ENCODE results near the gene CLDN17. TPM values are rescaled to one million over a fixed set of nuclear protein-coding genes. Genes with fewer than 3 reads are reported as not detected.
A peak's percentile ranks its signal among the peaks of the same experiment; 100 is the strongest.

Gene CLDN17
- total RNA-seq, 4 donors from 2014 or later: not detected

DNA sequence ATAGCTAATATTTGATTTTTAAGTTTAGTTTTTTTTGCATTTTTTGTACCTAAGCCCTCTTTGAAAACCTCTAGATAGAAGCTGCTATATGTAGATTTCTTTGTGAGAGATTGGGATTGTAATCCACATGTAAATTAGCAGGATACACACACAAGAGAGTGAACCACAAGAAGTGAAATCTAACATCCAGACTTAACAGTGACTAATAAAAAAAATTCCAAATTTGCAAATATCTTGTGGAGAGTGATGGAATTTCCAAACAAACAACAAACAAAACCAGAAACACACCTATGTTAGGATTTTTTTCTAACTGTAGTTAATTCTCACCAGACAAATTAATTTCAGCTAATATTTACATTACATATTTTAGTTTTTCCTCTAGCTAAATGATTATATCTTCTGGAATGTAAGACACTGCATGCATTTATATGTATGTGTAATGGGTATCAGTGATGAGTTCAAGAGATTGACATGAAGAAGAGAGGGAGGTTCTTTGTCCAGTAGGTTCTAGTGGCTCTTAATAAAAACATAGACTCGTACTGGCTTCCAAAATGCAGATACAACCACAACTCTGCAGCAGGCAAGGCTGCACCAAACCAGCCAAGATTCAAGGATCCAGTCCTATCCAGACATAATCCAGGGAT is 12.8 kb downstream of the CLDN17 start:
- no peak for DNase-seq (ENCODE audit: low spot score in 2 of 2)
- Histone ChIP-seq H3K27me3 (no peaks in the 10 kb centered on the region), H3K36me3 (no peaks in the 10 kb centered on the region), H3K4me1 (no peaks in the 10 kb centered on the region), H3K9me3 (no peaks in the 10 kb centered on the region), H3K27ac (no peak overlapping the region), H3K4me3 (no peak overlapping the region)
- WGBS: 67% methylated on average over 1 of the region's 1 CpG
- TF ChIP-seq POLR2A (IDR thresholded peaks at IDR 0.05) (no peak), POLR2AphosphoS5 (IDR thresholded peaks at IDR 0.05) (no peak), EP300 (IDR thresholded peaks at IDR 0.05) (no peak)
- TF ChIP-seq, protein P1, sequence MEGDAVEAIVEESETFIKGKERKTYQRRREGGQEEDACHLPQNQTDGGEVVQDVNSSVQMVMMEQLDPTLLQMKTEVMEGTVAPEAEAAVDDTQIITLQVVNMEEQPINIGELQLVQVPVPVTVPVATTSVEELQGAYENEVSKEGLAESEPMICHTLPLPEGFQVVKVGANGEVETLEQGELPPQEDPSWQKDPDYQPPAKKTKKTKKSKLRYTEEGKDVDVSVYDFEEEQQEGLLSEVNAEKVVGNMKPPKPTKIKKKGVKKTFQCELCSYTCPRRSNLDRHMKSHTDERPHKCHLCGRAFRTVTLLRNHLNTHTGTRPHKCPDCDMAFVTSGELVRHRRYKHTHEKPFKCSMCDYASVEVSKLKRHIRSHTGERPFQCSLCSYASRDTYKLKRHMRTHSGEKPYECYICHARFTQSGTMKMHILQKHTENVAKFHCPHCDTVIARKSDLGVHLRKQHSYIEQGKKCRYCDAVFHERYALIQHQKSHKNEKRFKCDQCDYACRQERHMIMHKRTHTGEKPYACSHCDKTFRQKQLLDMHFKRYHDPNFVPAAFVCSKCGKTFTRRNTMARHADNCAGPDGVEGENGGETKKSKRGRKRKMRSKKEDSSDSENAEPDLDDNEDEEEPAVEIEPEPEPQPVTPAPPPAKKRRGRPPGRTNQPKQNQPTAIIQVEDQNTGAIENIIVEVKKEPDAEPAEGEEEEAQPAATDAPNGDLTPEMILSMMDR (IDR thresholded peaks at IDR 0.05): no peak

GRCh38 chr21:30152792-30153191 is 13.8 kb downstream of the CLDN17 start:
- Histone ChIP-seq H3K4me3 (no peak overlapping the region), H3K4me1 (no peaks in the 10 kb centered on the region), H3K36me3 (no peaks in the 10 kb centered on the region), H3K9me3 (no peaks in the 10 kb centered on the region), H3K27ac (no peak overlapping the region), H3K27me3 (no peaks in the 10 kb centered on the region)
- TF ChIP-seq POLR2A (IDR thresholded peaks at IDR 0.05): no peak
- no peak for TF ChIP-seq EP300 (IDR thresholded peaks at IDR 0.05)
- TF ChIP-seq, protein P1 (IDR thresholded peaks at IDR 0.05): no peak
- TF ChIP-seq POLR2AphosphoS5 (IDR thresholded peaks at IDR 0.05): no peak
- DNase-seq (ENCODE audit: low spot score in 2 of 2): no peak

GRCh38 chr21:30148906-30149305 is 17.7 kb downstream of the CLDN17 start:
- no peaks in the 10 kb centered on the region for H3K36me3 ChIP-seq
- DNase-seq (ENCODE audit: low spot score in 2 of 2): no peak
- no peaks in the 10 kb centered on the region for H3K4me1 ChIP-seq
- H3K9me3 ChIP-seq: no peaks in the 10 kb centered on the region
- TF ChIP-seq, protein P1 (IDR thresholded peaks at IDR 0.05): no peak
- TF ChIP-seq POLR2A (IDR thresholded peaks at IDR 0.05): no peak
- TF ChIP-seq POLR2AphosphoS5 (IDR thresholded peaks at IDR 0.05): no peak
- TF ChIP-seq EP300 (IDR thresholded peaks at IDR 0.05): no peak
- no peaks in the 10 kb centered on the region for H3K27me3 ChIP-seq
- H3K4me3 ChIP-seq: no peak overlapping the region
- 85% methylated on average over 1 of the region's 1 CpG for WGBS
- H3K27ac ChIP-seq: no peak overlapping the region

- Histone ChIP-seq H3K27ac (peak overlapping the region; percentile 17), H3K4me1 (no peaks in the 10 kb centered on the region), H3K4me3 (no peak overlapping the region), H3K9me3 (no peaks in the 10 kb centered on the region), H3K36me3 (no peaks in the 10 kb centered on the region), H3K27me3 (no peaks in the 10 kb centered on the region)
- DNase-seq (ENCODE audit: low spot score in 2 of 2): no peak
- TF ChIP-seq POLR2AphosphoS5 (IDR thresholded peaks at IDR 0.05) (peak in 1 of 3 donors; percentile 33), EP300 (IDR thresholded peaks at IDR 0.05) (no peak), POLR2A (IDR thresholded peaks at IDR 0.05) (no peak)
- TF ChIP-seq, protein P1 (IDR thresholded peaks at IDR 0.05): no peak
- 49% methylated on average over 16 of the region's 16 CpGs for WGBS
Observed at GRCh38 chr21:30146558-30147282, 19.9 kb downstream of the CLDN17 start.

DNA sequence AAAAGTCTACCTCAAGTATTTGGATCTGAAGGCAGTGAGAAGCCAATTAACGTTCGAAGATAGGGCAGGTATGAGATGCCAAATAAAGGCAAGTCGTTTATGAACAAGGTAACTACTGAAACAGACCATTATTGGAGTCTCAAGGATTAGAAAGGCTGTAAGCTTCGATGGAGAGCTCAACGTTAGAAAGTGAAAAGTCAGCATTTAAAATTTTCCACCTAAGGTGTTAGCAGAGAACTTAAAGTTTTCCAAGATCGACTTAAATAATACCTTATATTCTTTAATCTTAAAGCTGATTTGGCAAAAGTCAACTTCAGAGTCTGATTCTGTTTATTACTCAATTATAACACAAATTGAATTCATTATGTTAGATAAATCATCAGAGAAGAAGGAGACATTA is 28.1 kb downstream of the CLDN17 start:
- H3K9me3 ChIP-seq: no peaks in the 10 kb centered on the region
- DNase-seq (ENCODE audit: low spot score in 2 of 2): no peak
- H3K27me3 ChIP-seq: no peaks in the 10 kb centered on the region
- no peaks in the 10 kb centered on the region for H3K36me3 ChIP-seq
- H3K4me3 ChIP-seq: no peak overlapping the region
- 84% methylated on average over 6 of the region's 6 CpGs for WGBS
- no peaks in the 10 kb centered on the region for H3K4me1 ChIP-seq
- TF ChIP-seq POLR2A (IDR thresholded peaks at IDR 0.05) (no peak), POLR2AphosphoS5 (IDR thresholded peaks at IDR 0.05) (no peak), EP300 (IDR thresholded peaks at IDR 0.05) (no peak)
- TF ChIP-seq, protein P1 (IDR thresholded peaks at IDR 0.05): no peak
- H3K27ac ChIP-seq: no peak overlapping the region
